HepG2 (cell line): ENCODE measurements around the gene ENDOD1. TPM values are rescaled to one million over a fixed set of nuclear protein-coding genes. Genes with fewer than 3 reads are reported as not detected.
A peak's percentile ranks its signal among the peaks of the same experiment; 100 is the strongest.

Experiments
- CCDC6 ChIP-seq: sonication (generic); formaldehyde crosslinking; IDR thresholded peaks from 2 replicates; pipeline ENCODE4 v1.8.1; 2022; ENCODE audit warnings: mild to moderate bottlenecking, missing genetic modification reagents, moderate library complexity
- EED ChIP-seq: sonication (generic); formaldehyde crosslinking; IDR thresholded peaks from 2 replicates; pipeline ENCODE4 v1.5.0; 2020; ENCODE audit warnings: mild to moderate bottlenecking, missing genetic modification reagents
- EHMT2 ChIP-seq: fragments of 200-600 bp; sonication (generic); IDR thresholded peaks from 2 replicates; pipeline ENCODE4 v1.7.0; 2017; ENCODE audit warnings: antibody characterized with exemption, low read depth, low read length, borderline replicate concordance
- EP300 ChIP-seq, 3 experiments: sonication (generic) in 1 of 3; formaldehyde crosslinking in 1 of 3; IDR thresholded peaks; 2 replicates each; pipeline versions ENCODE4 v1.5.1 to v1.6.1; 2011 to 2020; ENCODE audit warnings: low read depth in 2 of 3, low read length in 2 of 3, borderline replicate concordance in 1 of 3, improper control_type of control experiment in 1 of 3, mild to moderate bottlenecking in 1 of 3, missing genetic modification reagents in 1 of 3, moderate library complexity in 1 of 3
- FOXM1 ChIP-seq: sonication (generic); formaldehyde crosslinking; IDR thresholded peaks from 2 replicates; pipeline ENCODE4 v1.5.0; 2020; ENCODE audit warnings: missing genetic modification reagents
- GPN1 ChIP-seq: sonication (generic); formaldehyde crosslinking; IDR thresholded peaks from 2 replicates; pipeline ENCODE4 v1.5.1; 2020; ENCODE audit warnings: missing genetic modification reagents, borderline replicate concordance
- HHEX ChIP-seq: IDR thresholded peaks from 2 replicates; pipeline ENCODE4 v1.6.1; 2016; ENCODE audit warnings: control low read depth
- HMGXB3 ChIP-seq: sonication (generic); formaldehyde crosslinking; IDR thresholded peaks from 2 replicates; pipeline ENCODE4 v1.4.0; 2020; ENCODE audit warnings: missing genetic modification reagents, borderline replicate concordance
- HNRNPLL ChIP-seq: fragments of 200-400 bp; formaldehyde crosslinking; IDR thresholded peaks from 2 replicates; pipeline ENCODE4 v1.6.1; 2017; ENCODE audit warnings: mild to moderate bottlenecking, low read depth, low read length; ENCODE audit not compliant: poor library complexity, severe bottlenecking
- MAFF ChIP-seq: IDR thresholded peaks from 2 replicates; pipeline ENCODE4 v1.6.1; 2011; ENCODE audit warnings: low read depth, low read length, improper control_type of control experiment
- MYC ChIP-seq: sonication (generic); formaldehyde crosslinking; IDR thresholded peaks from 2 replicates; pipeline ENCODE4 v1.9.0; 2021; ENCODE audit warnings: missing genetic modification reagents, borderline replicate concordance
- MZF1 ChIP-seq: sonication (generic); formaldehyde crosslinking; IDR thresholded peaks from 2 replicates; pipeline ENCODE4 v1.8.1; 2023; ENCODE audit warnings: mild to moderate bottlenecking, missing genetic modification reagents, borderline replicate concordance
- PAWR ChIP-seq: sonication (generic); formaldehyde crosslinking; IDR thresholded peaks from 2 replicates; pipeline ENCODE4 v1.4.0; 2020; ENCODE audit warnings: missing genetic modification reagents, mild to moderate bottlenecking, borderline replicate concordance
- RFX5 ChIP-seq: IDR thresholded peaks from 2 replicates; pipeline ENCODE4 v1.6.1; 2011; ENCODE audit warnings: low read depth, low read length, improper control_type of control experiment
- SP1 ChIP-seq, 2 experiments: fragments of 450-650 bp in 1 of 2; sonication (generic) in 1 of 2; formaldehyde crosslinking in 1 of 2; IDR thresholded peaks; 2 replicates each; pipeline versions ENCODE4 v1.4.0 to v1.6.1; 2016 to 2020; ENCODE audit warnings: missing genetic modification reagents in 1 of 2
- THYN1 ChIP-seq: sonication (generic); formaldehyde crosslinking; IDR thresholded peaks from 2 replicates; pipeline ENCODE4 v1.8.1; 2023; ENCODE audit warnings: low read depth, mild to moderate bottlenecking, moderate library complexity, missing genetic modification reagents, borderline replicate concordance
- ZFP41 ChIP-seq: sonication (generic); formaldehyde crosslinking; IDR thresholded peaks from 2 replicates; pipeline ENCODE4 v1.4.0; 2020; ENCODE audit warnings: mild to moderate bottlenecking, missing genetic modification reagents, borderline replicate concordance
- ZFP82 ChIP-seq: sonication (generic); formaldehyde crosslinking; IDR thresholded peaks from 2 replicates; pipeline ENCODE4 v1.5.1; 2020; ENCODE audit warnings: mild to moderate bottlenecking, missing genetic modification reagents, borderline replicate concordance
- ZNF414 ChIP-seq: sonication (generic); formaldehyde crosslinking; IDR thresholded peaks from 2 replicates; pipeline ENCODE4 v1.5.0; 2020; ENCODE audit warnings: missing genetic modification reagents
- ZNF431 ChIP-seq: sonication (generic); formaldehyde crosslinking; IDR thresholded peaks from 2 replicates; pipeline ENCODE4 v1.9.0; 2022; ENCODE audit warnings: missing genetic modification reagents, low read depth, mild to moderate bottlenecking, borderline replicate concordance
- ZNF432 ChIP-seq: sonication (generic); formaldehyde crosslinking; IDR thresholded peaks from 2 replicates; pipeline ENCODE4 v1.5.0; 2020; ENCODE audit warnings: missing genetic modification reagents, mild to moderate bottlenecking, borderline replicate concordance
- ZNF703 ChIP-seq: sonication (generic); formaldehyde crosslinking; IDR thresholded peaks from 2 replicates; pipeline ENCODE4 v1.5.1; 2020; ENCODE audit warnings: missing genetic modification reagents, mild to moderate bottlenecking, moderate library complexity, borderline replicate concordance
- ZNF746 ChIP-seq: sonication (generic); formaldehyde crosslinking; IDR thresholded peaks from 2 replicates; pipeline ENCODE4 v1.8.0; 2022; ENCODE audit warnings: mild to moderate bottlenecking, missing genetic modification reagents
- ZNF772 ChIP-seq: sonication (generic); formaldehyde crosslinking; IDR thresholded peaks from 2 replicates; pipeline ENCODE4 v1.5.0; 2020; ENCODE audit warnings: mild to moderate bottlenecking, missing genetic modification reagents
- ZSCAN22 ChIP-seq: sonication (generic); formaldehyde crosslinking; IDR thresholded peaks from 2 replicates; pipeline ENCODE4 v1.4.0; 2020; ENCODE audit warnings: mild to moderate bottlenecking, missing genetic modification reagents
- polyA plus RNA-seq, 8 experiments: library from polyadenylated mRNA; depleted of rRNA in 3 of 8; stranded (reverse) in 7 of 8; unstranded in 1 of 8; fragments of >200 nt; fragmentation: Illumina TruSeq in 4 of 8; extraction: Trizol in 4 of 8; gene quantifications; 2 replicates each; pipeline versions ENCODE4 v1.2.1 to v1.2.3, GENCODE V29; 2011 to 2016; ENCODE audit warnings: low read depth in 4 of 8, missing spikeins in 1 of 8, mixed read lengths in 1 of 8; ENCODE audit not compliant: insufficient read depth in 1 of 8
- total RNA-seq, 5 experiments: library from RNA; depleted of rRNA; stranded (reverse); fragments of >200 nt; fragmentation: Illumina TruSeq; extraction: Trizol; gene quantifications; 2 replicates each; pipeline ENCODE4 v1.2.3, GENCODE V29; 2016; ENCODE audit warnings: low read depth in 1 of 5

ENDOD1 gene
- total and polyA plus RNA-seq, 2 of the 13 experiments (the other 11 are each of a cell fraction or from before 2014, with no cell fraction given): 2.0 to 6.8 TPM

- TF ChIP-seq EHMT2 (no peak), EED (no peak), ZNF746 (CRISPR knock-in tag) (no peak), ZNF432 (CRISPR knock-in tag) (no peak), THYN1 (CRISPR knock-in tag) (no peak), MYC (CRISPR knock-in tag) (no peak), PAWR (no peak), GPN1 (CRISPR knock-in tag) (no peak), ZNF431 (CRISPR knock-in tag) (no peak), MAFF (no peak), CCDC6 (CRISPR knock-in tag) (peak; percentile 59; the same call in 1 of the 2 replicates), HNRNPLL (peak; percentile 84), ZFP82 (no peak), HMGXB3 (CRISPR knock-in tag) (no peak), SP1 (IDR thresholded peaks at IDR 0.05) (no peak), SP1 (CRISPR knock-in tag; IDR thresholded peaks at IDR 0.05) (no peak), FOXM1 (no peak), ZNF703 (CRISPR knock-in tag) (no peak), EP300 (IDR thresholded peaks at IDR 0.05; ENCODE audit: low read depth in 2 of 2, low read length in 2 of 2) (no peak), EP300 (CRISPR knock-in tag; IDR thresholded peaks at IDR 0.05; ENCODE audit: borderline replicate concordance) (no peak), MZF1 (no peak), HHEX (CRISPR knock-in tag) (no peak), ZNF772 (no peak), ZNF414 (CRISPR knock-in tag) (no peak), RFX5 (no peak), ZFP41 (CRISPR knock-in tag) (no peak), ZSCAN22 (CRISPR knock-in tag) (no peak)
Measured at GRCh38 chr11:95089620-95090542, at the start of gene ENDOD1 (continued).
